ENCODE data around the gene PRKN. TPM values are rescaled to one million over a fixed set of nuclear protein-coding genes. Genes with fewer than 3 reads are reported as not detected.

The PRKN gene
- polyA plus RNA-seq, 1 donor from 2014 or later, result 1.2 TPM

DNA sequence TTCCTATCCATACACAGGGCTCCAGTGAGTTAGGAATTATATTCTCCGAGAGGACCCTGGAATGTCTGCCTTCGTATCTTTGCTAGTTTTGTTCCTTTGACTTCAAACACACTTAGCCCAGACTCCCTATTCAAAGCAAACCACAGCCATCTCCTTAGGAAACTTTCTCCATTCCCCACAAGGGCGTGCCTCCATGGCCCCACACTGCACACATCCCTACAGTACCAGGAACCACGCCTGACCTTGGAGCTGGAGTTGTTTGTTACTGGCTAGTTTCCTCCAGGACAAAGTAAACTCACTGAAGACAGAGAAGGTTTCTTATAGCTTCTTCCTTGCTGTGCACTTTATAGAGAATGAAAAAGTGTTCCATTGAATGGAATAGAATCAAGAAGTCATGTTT is 1040.9 kb downstream of the PRKN start:
- no peaks in the 10 kb centered on the region for H3K9me2 ChIP-seq (ENCODE audit: insufficient read depth, low read length)
- no peaks in the 10 kb centered on the region for H3F3A ChIP-seq (ENCODE audit: insufficient read depth, low read length, poor library complexity, severe bottlenecking)
- H3K9me3 ChIP-seq (ENCODE audit: low read length), result no peaks in the 10 kb centered on the region
- H4K20me1 ChIP-seq (ENCODE audit: insufficient read depth), result no peaks in the 10 kb centered on the region
- no peaks in the 10 kb centered on the region for H3K79me2 ChIP-seq (replicated peaks; ENCODE audit: insufficient read depth, low read length)
- H3K4me2 ChIP-seq (ENCODE audit: low read length), result no peak overlapping the region
- no peak overlapping the region for H3K9ac ChIP-seq (ENCODE audit: low read length)
- H3K27ac ChIP-seq (ENCODE audit: low read length), result no peak overlapping the region
- H3K27me3 ChIP-seq (ENCODE audit: insufficient read depth, low read depth, low read length), result no peaks in the 10 kb centered on the region
- H3K36me3 ChIP-seq (ENCODE audit: insufficient read depth, low read length), result no peaks in the 10 kb centered on the region
- H3K4me3 ChIP-seq (ENCODE audit: low read length), result no peak overlapping the region
- TF ChIP-seq EP300 (conservative IDR thresholded peaks at IDR 0.05; ENCODE audit: poor library complexity, severe bottlenecking) (no peak), RAD21 (conservative IDR thresholded peaks at IDR 0.05) (no peak), SMC3 (conservative IDR thresholded peaks at IDR 0.05; ENCODE audit: poor library complexity) (no peak), POLR2AphosphoS5 (IDR thresholded peaks at IDR 0.05) (no peak)
- TF ChIP-seq, protein P1, sequence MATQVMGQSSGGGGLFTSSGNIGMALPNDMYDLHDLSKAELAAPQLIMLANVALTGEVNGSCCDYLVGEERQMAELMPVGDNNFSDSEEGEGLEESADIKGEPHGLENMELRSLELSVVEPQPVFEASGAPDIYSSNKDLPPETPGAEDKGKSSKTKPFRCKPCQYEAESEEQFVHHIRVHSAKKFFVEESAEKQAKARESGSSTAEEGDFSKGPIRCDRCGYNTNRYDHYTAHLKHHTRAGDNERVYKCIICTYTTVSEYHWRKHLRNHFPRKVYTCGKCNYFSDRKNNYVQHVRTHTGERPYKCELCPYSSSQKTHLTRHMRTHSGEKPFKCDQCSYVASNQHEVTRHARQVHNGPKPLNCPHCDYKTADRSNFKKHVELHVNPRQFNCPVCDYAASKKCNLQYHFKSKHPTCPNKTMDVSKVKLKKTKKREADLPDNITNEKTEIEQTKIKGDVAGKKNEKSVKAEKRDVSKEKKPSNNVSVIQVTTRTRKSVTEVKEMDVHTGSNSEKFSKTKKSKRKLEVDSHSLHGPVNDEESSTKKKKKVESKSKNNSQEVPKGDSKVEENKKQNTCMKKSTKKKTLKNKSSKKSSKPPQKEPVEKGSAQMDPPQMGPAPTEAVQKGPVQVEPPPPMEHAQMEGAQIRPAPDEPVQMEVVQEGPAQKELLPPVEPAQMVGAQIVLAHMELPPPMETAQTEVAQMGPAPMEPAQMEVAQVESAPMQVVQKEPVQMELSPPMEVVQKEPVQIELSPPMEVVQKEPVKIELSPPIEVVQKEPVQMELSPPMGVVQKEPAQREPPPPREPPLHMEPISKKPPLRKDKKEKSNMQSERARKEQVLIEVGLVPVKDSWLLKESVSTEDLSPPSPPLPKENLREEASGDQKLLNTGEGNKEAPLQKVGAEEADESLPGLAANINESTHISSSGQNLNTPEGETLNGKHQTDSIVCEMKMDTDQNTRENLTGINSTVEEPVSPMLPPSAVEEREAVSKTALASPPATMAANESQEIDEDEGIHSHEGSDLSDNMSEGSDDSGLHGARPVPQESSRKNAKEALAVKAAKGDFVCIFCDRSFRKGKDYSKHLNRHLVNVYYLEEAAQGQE (IDR thresholded peaks at IDR 0.05; ENCODE audit: borderline replicate concordance), result no peak
- TF ChIP-seq, protein P2, sequence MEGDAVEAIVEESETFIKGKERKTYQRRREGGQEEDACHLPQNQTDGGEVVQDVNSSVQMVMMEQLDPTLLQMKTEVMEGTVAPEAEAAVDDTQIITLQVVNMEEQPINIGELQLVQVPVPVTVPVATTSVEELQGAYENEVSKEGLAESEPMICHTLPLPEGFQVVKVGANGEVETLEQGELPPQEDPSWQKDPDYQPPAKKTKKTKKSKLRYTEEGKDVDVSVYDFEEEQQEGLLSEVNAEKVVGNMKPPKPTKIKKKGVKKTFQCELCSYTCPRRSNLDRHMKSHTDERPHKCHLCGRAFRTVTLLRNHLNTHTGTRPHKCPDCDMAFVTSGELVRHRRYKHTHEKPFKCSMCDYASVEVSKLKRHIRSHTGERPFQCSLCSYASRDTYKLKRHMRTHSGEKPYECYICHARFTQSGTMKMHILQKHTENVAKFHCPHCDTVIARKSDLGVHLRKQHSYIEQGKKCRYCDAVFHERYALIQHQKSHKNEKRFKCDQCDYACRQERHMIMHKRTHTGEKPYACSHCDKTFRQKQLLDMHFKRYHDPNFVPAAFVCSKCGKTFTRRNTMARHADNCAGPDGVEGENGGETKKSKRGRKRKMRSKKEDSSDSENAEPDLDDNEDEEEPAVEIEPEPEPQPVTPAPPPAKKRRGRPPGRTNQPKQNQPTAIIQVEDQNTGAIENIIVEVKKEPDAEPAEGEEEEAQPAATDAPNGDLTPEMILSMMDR (IDR thresholded peaks at IDR 0.05; ENCODE audit: poor library complexity, severe bottlenecking), result no peak
- H2AFZ ChIP-seq (ENCODE audit: low read depth, low read length), result no peak overlapping the region

- Histone ChIP-seq H3K79me2 (replicated peaks; ENCODE audit: insufficient read depth, low read length) (no peaks in the 10 kb centered on the region), H4K20me1 (ENCODE audit: insufficient read depth) (no peaks in the 10 kb centered on the region), H3K27ac (ENCODE audit: low read length) (no peak overlapping the region), H3K4me3 (ENCODE audit: low read length) (no peak overlapping the region), H3K9me3 (ENCODE audit: low read length) (no peaks in the 10 kb centered on the region), H2AFZ (ENCODE audit: low read depth, low read length) (no peak overlapping the region), H3K36me3 (ENCODE audit: insufficient read depth, low read length) (no peaks in the 10 kb centered on the region), H3K4me2 (ENCODE audit: low read length) (no peak overlapping the region), H3K9ac (ENCODE audit: low read length) (no peak overlapping the region), H3F3A (ENCODE audit: insufficient read depth, low read length, poor library complexity, severe bottlenecking) (no peaks in the 10 kb centered on the region), H3K27me3 (ENCODE audit: insufficient read depth, low read depth, low read length) (no peaks in the 10 kb centered on the region), H3K9me2 (ENCODE audit: insufficient read depth, low read length) (no peaks in the 10 kb centered on the region)
- TF ChIP-seq EP300 (conservative IDR thresholded peaks at IDR 0.05; ENCODE audit: poor library complexity, severe bottlenecking) (no peak), TAF1 (IDR thresholded peaks at IDR 0.05; ENCODE audit: low read depth) (no peak), SMC3 (conservative IDR thresholded peaks at IDR 0.05; ENCODE audit: poor library complexity) (no peak), RAD21 (conservative IDR thresholded peaks at IDR 0.05) (no peak), POLR2AphosphoS5 (IDR thresholded peaks at IDR 0.05) (no peak), EZH2 (IDR thresholded peaks at IDR 0.05; ENCODE audit: borderline replicate concordance, insufficient read depth, low read length, poor library complexity, severe bottlenecking) (no peak), MXI1 (conservative IDR thresholded peaks at IDR 0.05; ENCODE audit: poor library complexity, severe bottlenecking) (no peak)
- TF ChIP-seq, protein P2 (IDR thresholded peaks at IDR 0.05; ENCODE audit: poor library complexity, severe bottlenecking), result no peak
- TF ChIP-seq, protein P1 (IDR thresholded peaks at IDR 0.05; ENCODE audit: borderline replicate concordance), result no peak
Observed at GRCh38 chr6:161684731-161685475, 1042.7 kb downstream of the PRKN start.

Measured in neural cell (in vitro differentiated cells).